GM12892 (cell line): ENCODE data around the gene ACAA1.
"Not testable (repeated sequence)": the region's sequence is repeated elsewhere in the genome, so short reads cannot be mapped to it uniquely, and the experiment has no call there.

Experiments
- DNase-seq: peaks from one replicate; pipeline ENCODE4 v3.0.0; 2011; ENCODE audit not compliant: insufficient read length
- FAIRE-seq: peaks from 2 replicates; lab custom pipeline; 2011; peaks lifted over from hg19 to GRCh38; lab: Jason Lieb, UNC
- POLR2A ChIP-seq: IDR thresholded peaks from 2 replicates; pipeline ENCODE4 v1.6.1; 2011; ENCODE audit warnings: low read depth, low read length, control low read depth
- POLR2AphosphoS5 ChIP-seq: IDR thresholded peaks from 2 replicates; pipeline ENCODE4 v1.6.1; 2011; ENCODE audit warnings: low read depth, low read length, control low read depth
- TAF1 ChIP-seq: IDR thresholded peaks from 2 replicates; pipeline ENCODE4 v1.6.1; 2011; ENCODE audit warnings: low read depth, mild to moderate bottlenecking, control low read depth, low read length, borderline replicate concordance

Gene ACAA1

GRCh38 chr3:38086496-38086895, 50.4 kb downstream of the ACAA1 start:
- TF ChIP-seq POLR2AphosphoS5 (no peak), TAF1 (no peak), POLR2A (no peak)
- FAIRE-seq (no peak), DNase-seq (no peak)

DNA sequence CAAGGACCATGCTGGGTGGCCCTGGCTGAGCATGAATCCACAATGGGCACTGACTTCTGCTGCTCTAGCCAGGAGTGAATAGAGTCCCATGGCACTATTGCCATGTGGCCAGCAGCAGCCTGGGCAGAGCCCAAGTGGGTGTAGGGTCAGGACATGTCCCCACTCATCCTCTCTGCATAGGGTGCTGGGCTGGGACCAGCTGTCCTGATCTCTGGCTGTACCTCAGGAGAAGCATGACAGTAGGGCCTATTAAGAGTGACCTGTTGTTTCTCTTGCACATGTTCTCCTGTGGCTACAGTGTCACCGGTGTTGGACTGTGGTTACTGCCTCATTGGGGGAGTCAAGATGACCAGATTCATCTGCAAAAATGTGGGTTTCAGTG, 51.0 kb downstream of the ACAA1 start:
- no peak for TF ChIP-seq POLR2A
- TF ChIP-seq POLR2AphosphoS5: no peak
- TF ChIP-seq TAF1: no peak
- no peak for FAIRE-seq
- DNase-seq: no peak

DNA sequence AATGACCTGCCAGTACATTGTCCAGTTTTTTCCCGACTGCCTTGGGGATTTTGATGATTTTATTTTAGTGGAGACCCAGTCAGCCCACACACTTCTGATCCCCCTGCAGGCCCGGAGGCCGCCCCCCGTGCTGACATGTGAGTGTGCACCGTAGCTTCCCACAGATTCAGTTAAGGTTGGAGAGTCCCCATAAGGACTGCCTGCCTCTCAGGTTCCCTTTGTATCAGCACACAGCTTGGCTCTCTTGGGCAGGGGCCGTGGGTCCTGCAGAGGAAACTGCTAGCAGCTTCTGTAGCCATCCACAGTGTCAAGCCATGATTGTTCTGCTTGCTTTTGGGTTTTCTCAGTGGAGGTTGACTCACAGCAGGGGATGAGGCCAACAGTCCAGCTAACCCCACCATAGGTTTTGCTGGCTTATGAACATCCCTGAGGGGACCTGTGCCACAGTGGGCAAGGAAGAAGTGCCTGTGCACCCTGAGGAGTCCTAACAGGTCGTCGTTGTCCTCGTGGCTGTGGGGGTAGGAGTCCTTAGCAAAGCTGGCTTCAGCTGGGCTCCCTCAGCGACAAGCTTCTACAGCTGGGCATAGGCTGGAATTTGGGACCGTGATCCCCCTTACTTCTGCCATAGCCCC, 51.5 kb downstream of the ACAA1 start:
- no peak for DNase-seq
- TF ChIP-seq POLR2A: no peak
- no peak for TF ChIP-seq TAF1
- no peak for TF ChIP-seq POLR2AphosphoS5
- no peak for FAIRE-seq

GRCh38 chr3:38084334-38085310, 52.3 kb downstream of the ACAA1 start:
- DNase-seq: no peak
- TF ChIP-seq TAF1 (no peak), POLR2A (no peak), POLR2AphosphoS5 (no peak)
- peak; percentile 94 for FAIRE-seq

- DNase-seq: no peak
- TF ChIP-seq POLR2AphosphoS5 (no peak), POLR2A (no peak), TAF1 (no peak)
- no peak for FAIRE-seq
Measured at GRCh38 chr3:38083871-38084333, 53.0 kb downstream of the ACAA1 start.

DNA sequence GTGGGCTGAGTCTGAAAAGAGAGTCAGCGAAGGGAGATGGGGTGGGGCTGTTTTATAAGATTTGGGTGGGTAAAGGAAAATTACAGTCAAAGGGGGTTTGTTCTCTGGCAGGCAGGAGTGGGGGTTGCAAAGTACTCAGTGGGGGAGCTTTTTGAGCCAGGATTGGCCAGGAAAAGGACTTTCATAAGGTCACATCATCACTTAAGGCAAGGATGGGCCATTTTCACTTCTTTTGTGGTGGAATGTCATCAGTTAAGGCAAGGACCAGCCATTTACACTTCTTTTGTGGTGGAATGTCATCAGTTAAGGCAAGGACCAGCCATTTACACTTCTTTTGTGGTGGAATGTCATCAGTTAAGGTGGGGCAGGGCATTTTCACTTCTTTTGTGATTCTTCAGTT, 53.7 kb downstream of the ACAA1 start:
- FAIRE-seq, DNase-seq: not testable (repeated sequence)

GRCh38 chr3:38082296-38082695, 54.6 kb downstream of the ACAA1 start:
- FAIRE-seq, DNase-seq: not testable (repeated sequence)

DNA sequence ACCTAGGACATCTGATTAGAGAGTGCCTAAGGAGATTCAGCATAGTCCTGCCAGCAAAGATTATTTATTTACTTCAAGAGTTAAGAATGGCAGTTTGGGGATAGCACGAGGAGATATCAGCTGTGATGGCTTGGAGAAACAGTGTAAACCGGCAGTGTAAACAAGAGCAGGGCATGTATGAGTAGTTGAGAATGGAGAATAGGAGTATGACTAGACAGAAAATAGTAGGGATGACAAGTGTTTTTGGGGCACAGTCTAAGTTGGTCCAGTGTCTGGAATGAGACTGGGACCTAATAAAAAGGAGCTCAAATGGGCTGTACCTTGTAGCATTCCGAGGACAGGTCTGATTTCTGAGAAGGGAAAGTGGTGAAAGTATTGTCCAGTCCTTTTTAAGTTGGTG, 59.9 kb downstream of the ACAA1 start:
- not testable (repeated sequence) for DNase-seq, FAIRE-seq
